DMS 273 treated with DMSO at 0.1 percent for 48 hours (cell line): Measurements from ENCODE around the gene AIF1.

Experiments
- DNase-seq: peaks from one replicate; lab custom pipeline; 2025; lab: John Stamatoyannopoulos, UW

Gene AIF1

DNA sequence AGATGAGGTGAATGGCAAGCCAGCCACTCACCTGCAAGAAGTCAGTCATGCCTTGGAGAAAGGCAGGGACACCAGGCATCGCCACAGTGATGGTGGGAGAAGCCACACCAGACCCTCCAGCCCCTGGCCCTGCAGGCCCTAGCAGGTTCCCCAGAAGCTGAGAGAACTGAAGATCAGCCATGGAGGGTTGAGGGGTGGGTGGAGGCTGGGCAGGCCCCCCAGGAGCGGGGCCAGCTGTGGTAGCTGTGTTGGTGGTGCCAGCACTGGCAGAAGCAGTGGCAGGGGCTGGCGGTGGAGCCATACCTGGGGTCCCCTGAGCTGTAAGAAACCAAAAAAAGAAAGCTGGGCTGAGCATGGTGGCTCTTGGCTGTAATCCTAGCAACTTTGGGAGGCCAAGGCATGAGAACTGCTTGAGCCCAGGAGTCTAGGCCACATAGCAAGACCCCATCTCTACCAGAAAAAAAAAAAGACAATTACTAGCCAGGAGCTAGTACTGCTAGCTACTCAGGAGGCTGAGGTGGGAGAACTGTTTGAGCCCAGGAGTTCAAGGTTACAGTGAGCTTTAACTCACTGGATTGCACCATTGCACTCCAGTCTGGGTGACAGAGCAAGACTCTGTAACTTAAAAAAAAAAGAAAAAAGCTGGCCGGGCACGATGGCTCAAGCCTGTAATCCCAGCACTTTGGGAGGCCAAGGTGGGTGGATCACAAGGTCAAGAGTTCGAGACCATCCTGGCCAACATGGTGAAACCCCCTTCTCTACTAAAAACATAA lies 27.9 kb downstream of the AIF1 start:
- no peak for DNase-seq

DNA sequence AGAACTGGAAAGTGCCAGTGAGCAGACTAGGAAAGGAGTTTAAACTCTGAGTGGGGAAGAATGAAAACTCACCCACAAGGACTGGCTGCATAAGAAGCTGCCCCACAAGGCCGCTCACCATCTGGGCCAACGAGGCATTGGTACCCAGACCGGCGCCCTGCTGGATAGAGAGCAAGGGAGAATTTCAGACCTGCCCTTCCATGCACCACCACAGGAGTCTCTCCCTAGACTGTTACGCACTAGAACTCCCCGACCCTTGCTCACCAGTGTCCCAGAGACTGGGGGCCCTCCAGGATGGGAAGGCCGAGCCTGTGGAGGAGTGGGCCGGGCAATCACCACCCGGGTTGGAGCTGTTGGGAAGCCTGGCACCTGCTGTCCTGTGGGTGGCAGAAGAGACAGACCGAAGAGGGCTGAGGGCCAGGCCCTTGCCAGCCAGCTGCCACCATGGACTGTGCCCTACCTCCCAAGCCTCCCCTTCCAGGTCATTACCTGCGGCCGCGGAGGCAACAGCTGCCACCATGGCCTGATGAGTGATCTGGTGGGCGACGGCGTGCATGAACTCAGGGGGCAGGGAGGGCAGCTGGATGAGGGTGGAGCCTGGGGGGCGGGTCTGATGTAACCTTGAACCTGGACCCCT lies 28.9 kb downstream of the AIF1 start:
- DNase-seq, result no peak

DNA sequence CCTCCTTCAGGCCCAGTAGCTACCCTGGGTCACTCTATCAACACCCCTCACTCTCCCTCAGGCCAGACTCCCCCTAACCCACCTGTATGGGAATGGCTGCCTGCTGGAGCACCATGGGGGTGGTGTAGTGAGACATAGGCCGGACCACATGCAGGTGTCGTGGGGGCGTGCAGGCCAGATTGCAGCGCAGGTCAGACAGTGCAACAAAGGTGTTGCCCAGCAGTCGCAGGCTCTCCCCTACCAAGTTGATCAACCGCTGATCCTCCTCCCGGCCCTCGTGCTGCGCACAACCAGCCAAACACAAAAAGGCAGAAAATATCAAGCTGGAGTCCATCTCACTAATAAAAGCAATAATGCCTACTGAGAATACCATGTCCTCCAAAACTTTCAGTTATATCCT lies 30.3 kb downstream of the AIF1 start:
- DNase-seq, result no peak

DNA sequence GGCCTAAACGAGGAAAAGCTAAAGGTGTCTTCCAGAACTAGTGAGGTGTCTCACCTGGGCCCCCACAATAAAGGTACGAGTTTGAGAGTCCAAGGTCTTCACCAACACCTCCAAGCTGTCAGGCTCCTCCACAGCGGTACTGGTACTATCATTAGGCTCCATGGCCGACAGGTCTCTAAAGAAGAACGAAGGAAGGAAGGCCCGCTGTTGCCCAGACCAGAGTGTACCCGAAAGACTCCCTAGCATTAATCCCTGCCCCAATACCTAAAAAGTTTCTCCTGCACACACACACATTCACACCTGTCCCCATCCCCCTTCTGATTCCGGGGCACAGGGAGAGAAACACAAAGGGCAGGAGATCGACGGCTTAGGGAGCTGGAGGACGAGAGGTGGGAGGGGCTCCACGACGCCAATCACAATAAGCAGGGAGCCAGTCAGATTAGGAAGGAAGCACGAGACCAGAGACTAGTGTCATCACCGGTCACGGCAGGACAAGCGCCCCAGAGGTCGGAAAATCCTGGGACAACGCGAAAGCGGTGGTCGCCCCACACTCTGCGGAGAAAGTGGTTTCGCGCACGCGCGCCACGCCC lies 36.7 kb downstream of the AIF1 start:
- peak; percentile 65 for DNase-seq

DNA sequence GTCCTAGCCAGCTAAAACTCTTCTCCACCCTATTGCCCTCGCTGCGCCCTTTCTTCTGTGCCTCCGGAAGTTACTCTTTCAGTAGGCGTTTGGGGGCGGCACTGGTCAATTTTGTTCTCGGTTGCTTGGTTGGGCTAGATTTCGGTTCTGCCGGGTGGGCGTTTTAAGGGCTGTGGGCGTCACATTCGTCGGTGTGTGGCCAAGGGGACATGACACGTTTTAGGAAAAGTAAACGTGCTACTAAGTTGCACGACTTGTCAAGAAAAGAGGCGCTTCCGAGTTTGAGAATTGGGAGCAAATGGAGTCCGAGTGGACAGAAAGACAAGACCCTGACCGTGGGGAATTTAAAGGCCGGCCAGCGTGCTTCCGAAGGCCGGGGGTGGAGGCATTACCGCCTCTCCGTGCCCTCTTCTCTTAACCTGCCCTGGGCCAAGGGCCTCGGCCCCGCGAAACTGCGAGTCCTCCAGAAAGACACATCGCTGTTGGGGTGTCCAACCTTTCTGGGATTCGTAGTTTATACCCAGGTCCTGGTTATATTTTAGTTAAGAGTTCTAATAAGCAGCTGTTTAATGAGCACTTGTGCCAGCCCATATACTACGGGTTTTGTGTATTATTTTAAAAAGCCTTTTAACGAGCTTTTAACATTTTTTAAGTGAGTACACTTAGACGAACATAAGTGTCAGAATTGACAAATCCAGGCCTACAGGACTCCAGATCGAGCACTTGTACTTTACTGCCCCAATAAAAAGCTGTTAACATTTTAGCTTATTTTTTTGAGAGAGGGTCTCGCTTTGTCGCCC lies 38.1 kb downstream of the AIF1 start:
- DNase-seq, result no peak

DNA sequence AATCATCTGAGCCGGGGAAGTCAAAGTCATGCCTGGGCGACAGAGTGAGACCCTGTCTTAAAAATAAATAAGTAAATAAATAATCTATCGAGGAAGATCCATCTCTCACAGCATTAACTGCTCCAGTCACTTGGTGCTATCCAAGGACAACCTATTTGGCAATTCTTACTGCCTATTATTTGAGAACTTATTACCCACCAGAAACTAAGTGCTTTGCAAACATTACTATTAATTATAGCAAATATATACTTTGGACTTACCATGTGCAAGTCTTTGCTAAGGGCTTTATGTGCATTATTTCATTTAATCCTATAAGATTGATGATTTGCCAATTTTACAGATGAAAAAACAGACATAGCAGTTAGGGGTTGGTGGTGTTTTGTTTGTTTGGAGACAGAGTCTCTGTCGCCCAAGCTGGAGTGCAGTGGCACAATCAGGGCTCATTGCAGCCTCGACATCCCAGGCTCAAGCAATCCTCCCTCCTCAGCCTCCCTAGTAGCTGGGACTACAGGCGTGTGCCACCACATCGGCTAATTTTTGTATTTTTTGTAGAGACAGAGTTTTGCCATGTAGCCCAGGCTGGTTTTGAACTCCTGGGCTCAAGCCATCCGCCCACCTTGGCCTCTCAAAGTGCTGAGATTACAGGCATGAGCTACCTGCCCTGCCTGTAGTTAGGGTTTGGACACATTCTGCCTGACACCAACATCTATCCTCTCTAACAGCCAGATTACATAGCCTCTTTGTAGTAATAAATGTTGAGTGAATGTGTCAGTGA lies 39.7 kb downstream of the AIF1 start:
- no peak for DNase-seq

DNA sequence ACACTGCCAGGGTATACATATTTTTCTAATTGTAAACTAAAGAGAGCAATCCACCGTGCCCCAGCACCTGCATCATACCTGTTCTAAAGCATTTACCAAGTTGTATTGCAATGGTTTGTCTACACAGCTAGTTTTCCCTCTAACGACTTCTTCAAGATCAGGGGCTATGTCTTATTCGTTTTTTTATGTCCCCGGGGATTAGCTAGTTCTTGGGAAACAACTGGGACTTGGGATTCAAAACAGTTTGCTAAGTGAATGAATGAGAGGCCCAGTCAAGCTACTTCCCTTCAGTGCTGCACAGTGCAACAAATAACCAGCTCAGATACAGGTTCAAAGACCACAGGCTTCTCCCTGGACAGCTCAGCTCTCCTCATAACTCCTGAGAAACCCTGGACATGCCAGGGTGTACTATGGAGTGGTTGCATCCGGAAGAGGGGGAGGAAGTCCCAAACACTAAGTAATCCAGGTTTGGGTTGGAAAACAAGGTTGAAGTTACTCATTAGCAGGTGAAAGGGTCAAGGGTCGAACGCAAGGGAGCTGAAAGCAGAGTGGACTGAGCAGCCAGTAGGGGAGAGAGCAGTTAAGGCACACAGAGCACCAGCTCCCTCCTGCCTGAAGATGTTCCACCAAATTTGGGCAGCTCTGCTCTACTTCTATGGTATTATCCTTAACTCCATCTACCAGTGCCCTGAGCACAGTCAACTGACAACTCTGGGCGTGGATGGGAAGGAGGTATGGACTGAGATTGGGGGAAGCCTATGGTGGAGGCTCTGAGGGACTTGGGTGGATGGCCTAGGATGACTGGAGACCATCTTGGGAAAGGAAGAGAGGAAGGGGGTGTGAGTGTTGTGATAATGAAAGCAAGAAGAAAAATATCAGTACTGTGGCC lies 40.6 kb downstream of the AIF1 start, which contains the start of gene APOM:
TSS of gene APOM (plus strand) at position 546 of the 889 bp plus-strand sequence. CDS start at position 619, 73 bp downstream.
- no peak for DNase-seq

DNA sequence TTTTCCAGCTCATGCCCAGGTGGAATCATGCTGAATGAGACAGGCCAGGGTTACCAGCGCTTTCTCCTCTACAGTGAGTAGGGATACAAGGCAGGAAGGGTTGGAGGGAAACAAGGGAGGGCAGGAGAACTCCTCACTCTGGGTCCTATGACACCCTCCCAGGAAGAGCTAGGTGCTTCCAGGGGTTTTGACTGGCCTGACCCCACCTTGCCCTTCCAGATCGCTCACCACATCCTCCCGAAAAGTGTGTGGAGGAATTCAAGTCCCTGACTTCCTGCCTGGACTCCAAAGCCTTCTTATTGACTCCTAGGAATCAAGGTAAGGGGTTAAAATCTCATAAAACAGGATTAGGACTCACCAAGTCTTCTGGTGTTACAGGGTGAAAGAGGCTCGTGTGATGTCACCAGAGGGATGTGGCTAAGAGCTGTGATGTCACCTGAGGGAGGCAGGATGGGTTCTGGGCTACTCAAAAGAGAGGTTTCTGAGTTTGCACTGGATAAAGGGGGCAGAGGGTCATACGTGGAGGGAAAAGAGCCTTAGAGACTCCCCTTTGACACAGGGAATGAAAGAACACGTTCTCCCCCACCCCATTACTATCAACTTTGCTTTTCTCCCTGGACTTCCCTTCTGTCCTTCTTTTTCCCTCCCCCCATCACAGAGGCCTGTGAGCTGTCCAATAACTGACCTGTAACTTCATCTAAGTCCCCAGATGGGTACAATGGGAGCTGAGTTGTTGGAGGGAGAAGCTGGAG lies 42.5 kb downstream of the AIF1 start:
- DNase-seq, result no peak

DNA sequence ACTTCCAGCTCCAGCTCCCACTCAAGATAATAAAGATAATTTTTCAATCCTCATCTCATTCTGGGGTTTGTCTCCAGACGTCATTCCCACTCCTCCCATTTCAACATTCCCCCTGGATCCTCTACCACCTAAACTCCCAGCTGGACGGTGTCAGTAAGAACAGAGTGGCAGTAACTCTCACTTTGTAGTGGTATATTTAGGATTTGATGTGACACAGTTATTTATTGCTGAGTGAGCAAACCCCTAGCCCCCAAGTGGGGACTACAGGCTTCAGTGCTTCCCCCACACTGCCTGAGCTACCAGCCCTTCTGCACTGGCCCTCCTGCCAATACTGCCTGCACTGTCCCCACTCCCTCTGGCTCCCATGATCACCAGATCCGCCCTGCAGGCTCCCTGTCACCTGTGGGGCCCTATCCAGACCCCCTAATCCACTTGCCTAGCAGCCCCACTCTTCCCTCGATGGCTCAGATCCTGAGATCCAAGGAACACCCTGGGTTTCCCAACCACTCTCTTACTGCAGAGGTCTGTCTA lies 43.2 kb downstream of the AIF1 start:
- DNase-seq, result no peak

DNA sequence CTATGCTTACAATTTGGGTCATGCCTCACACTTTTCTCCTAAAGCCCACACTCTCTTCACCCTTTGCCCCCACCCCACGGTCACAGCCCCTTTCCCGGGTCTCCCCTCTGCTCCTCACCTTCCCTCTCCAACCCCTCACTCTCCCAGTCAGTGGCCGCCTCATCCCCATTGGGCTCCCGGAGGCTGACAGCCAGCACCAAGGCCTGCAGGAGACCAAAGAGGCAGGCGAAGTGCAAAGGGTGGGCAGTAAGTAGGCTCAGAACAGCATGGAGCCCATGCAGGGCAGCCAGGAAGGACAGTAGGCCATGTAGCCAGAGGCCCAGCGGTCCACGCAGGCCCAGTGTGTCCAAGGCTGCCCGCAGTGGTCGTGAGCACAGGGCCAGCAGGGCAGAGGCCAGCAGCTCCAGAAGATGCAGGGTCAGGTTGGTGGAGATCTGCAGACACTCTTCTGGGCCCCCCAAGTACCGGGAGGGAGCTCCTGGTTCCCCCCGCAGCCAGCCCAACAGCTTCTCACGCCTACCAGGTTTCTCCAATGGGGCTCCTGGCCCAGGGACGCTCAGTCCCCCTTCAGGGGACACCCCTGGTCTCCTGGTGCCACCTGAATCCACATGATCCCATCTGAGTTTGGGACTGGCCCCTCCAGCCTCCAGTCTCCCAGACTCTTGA lies 44.1 kb downstream of the AIF1 start:
- no peak for DNase-seq

DNA sequence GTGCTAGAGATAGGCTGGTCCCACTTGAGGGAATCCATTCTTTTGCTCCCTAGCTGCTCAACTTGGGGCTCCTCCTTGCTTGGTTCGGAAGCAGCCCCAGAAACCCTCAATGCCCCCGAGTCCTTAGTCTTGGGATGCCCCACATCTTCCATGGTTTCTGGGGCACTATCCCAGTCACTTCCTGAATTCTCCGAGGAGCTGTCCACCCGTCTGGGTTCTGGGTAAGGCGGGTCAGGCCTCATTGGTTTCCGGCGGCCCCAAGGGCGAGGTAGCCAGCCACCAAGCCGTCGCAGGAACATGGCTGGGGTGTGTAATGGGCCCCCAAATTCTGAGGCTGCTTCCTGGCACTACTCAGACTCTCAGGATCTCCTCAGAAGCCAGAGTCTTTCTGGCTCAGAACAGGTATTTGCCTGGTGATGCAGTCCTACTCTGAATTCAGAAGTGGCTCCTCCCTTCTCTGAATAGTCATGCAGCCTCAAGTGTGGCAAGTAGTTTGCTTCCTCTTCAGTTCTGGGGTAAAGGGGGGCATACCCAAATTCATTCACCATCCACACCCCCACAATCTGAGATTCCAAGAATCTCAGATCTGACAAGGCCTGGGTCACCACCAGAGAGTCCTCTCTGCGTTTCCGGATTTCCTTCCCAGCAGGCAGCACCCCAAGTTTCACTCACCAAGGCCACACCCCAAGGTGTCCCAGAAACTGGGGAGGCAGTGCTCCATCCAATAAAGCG lies 44.8 kb downstream of the AIF1 start:
- no peak for DNase-seq

DNA sequence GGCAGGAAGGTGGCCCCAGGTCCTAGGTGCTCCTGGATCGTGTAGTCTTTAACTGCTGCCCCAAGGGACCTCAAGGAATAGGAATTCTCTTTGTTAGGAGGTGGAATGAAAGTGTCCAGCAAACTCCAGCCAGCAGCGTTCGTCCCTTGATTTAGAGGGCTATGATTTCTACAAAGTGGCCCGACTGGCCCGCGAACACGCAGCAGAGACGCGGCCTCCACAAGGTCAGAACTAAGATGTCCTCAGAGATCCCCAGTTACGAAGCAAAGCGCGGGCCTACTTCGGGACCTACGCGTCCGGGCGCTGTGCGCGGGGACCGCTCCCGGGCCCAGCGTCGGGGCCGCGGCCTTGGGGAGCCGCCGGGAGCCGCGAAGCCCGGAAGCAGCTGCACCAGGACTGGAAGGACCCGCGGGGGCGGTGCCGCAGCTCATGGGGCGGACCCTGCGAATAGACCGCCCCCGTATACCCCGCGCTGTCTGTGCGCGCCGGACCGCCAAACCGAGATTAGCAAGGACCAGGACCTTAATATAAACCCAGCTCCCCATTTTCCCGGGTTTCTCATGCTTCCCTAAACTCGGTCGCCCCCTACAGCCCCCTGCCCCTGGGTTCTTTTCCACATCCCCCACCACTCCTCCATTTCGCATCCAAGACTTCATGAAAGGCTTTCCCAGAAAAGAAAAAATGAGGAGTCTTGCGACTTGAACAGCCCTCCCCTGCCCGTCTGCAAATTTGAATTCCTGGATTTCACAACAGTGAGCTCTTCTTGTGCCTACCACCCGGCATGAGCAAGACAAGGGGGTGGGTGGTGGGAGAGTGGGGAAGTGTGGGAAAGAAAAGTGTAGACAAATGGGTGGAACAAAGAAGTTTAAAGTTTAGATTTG lies 45.6 kb downstream of the AIF1 start, which contains the start of gene C6orf47:
TSS of gene C6orf47 (minus strand) at position 398 of the 881 bp plus-strand sequence. CDS start 831 bp downstream, outside the sequence.
- peak; percentile 58 for DNase-seq

DNA sequence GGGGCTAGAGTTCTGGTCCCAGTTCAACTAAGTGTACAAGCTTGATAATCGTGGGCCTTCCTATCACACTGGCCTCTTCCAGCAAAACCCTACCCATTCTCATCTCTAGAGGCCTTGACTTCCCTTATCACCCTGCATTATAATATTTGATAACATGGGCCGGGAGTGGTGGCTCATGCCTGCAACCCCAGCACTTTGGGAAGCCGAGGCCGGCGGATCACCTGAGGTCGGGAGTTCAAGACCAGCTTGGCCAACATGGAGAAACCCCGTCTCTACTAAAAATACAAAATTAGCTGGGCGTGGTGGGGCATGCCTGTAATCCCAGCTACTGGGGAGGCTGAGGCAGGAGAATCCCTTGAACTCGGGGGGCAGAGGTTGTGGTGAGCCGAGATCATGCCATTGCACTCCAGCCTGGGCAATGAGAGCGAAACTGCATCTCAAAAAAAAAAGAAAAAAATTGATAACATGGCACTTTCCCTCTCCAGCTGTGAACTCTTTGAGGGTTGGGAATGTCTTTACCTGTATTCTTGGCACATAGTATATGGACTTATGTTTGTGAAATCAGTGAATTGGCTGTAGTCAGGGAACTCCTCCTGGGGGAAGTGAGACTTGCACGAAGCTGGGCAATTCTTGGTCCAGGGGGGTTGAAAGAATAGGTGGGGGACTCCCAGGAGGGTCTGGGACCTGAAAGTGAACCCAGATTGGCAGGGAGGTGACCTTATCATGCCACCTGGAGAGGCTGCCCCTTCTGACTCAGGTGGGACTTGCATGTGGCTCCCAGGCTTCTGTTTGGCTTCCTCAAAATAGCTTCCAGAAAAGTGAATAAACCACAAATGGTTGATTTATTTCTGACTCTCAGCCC lies 46.5 kb downstream of the AIF1 start:
- DNase-seq, result no peak

DNA sequence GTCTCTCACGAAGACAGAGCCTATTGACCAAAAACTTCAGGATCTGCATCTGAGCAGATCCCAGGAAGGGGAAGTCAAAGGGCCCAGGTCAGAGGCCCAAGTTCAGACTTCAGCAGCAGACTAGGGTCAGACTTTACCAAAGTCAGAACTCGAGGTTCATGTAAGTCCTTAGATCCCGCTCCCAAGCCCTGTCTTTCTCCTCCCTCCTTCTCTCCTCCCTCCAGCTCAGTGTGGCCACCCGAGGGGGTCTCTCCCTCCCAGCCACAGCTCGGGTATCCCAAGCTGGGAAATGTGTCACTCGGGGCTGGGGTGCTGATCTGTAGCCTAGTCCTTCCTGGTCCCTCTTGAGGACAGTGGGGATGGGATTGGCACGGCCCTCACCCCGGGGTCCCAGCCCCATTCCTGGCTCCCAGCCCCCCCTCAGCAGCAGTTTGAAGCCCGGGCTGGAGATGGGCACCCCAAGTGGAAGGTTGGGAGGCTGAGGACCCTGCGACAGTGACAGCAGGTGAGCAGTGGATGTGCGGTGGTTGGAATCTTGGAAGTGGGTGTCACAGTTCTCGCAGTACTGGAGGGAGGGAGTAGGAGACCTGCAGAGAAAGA lies 47.2 kb downstream of the AIF1 start:
- DNase-seq, result no peak

DNA sequence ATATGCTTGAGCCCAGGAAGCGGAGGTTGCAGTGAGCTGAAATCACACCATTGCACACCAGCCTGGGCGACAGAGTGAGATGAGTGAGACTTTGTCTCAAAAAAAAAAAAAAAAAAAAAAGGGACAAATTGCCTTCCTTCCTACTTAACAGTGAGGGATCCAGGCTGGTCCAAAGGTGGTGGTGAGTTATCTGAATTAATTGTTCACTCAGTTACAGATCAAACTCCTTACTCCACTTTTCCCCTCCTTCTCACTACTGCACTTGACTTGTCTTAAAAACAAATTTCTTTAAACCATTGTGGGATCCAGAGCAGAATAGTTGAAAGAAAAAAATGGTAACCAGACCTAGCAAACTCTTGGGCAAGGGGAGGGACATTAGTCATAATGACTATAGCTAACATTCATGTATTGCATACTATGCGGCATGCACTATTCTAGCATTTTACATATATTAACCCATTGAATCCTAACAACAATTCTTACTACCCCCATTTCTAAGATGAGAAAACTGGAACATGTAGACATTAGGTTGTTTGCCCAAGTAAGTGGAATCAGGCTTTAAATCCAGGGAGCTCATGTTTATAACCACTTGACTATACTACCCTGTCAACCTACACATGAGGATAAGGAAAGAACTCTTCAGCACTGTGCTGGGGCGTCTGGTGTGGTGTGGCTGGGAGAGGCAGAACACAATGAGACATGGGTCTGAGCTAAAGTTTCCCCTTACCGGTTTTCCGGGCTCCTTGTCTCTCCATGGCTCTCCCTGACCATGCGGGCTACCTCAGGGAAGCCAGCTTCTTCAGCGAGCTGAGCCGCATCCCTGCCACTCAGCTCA lies 48.3 kb downstream of the AIF1 start:
- DNase-seq, result no peak
